Endothelial cell of umbilical vein (primary cell): ENCODE data around the gene MCOLN2. TPM values are rescaled to one million over a fixed set of nuclear protein-coding genes. Genes with fewer than 3 reads are reported as not detected.
A peak's percentile ranks its signal among the peaks of the same experiment; 100 is the strongest.

Source experiments
- BruUV-seq: library from RNA; stranded (reverse); fragments of 400-500 nt; replicated peaks from 2 replicates; lab custom pipeline; 2021; lab: Mats Ljungman, UMichigan
- CTCF ChIA-PET: fragments of 300-600, 350-600 bp; sonication (Branson Sonifier 250); formaldehyde crosslinking; loops from one replicate; lab custom pipeline; 2021; ENCODE audit warnings: antibody characterized with exemption, inconsistent platforms; lab: Charles Lee
- POLR2A ChIA-PET: fragments of 300-600, 350-600 bp; sonication (Branson Sonifier 250); formaldehyde crosslinking; loops from one replicate; lab custom pipeline; 2021; ENCODE audit warnings: antibody characterized with exemption, inconsistent platforms; lab: Charles Lee
- DNase-seq: peaks from one replicate; pipeline ENCODE4 v3.0.0-alpha.2; 2011; ENCODE audit warnings: low read depth, low spot score
- FAIRE-seq: peaks from 2 replicates; lab custom pipeline; 2011; peaks lifted over from hg19 to GRCh38; lab: Jason Lieb, UNC
- H2AFZ ChIP-seq: 2 replicates; pipeline ENCODE4 v1.6.0; 2012; ENCODE audit warnings: low read depth, low read length, control low read depth, inconsistent platforms
- H3K27ac ChIP-seq: 2 replicates; pipeline ENCODE4 v1.5.1; 2011; ENCODE audit warnings: low read depth, mild to moderate bottlenecking, control low read depth, low read length, moderate library complexity; ENCODE audit not compliant: insufficient read depth
- H3K27me3 ChIP-seq, 2 experiments: 2 replicates each; pipeline versions ENCODE4 v1.6.0 to v1.6.1; 2011; ENCODE audit warnings: low read length in 2 of 2, mixed read lengths in 1 of 2; ENCODE audit not compliant: control insufficient read depth in 2 of 2, insufficient read depth in 2 of 2
- H3K36me3 ChIP-seq, 2 experiments: 2 replicates in 1 of 2; 3 replicates in 1 of 2; pipeline ENCODE4 v1.5.1; 2011; ENCODE audit warnings: low read length in 2 of 2, mild to moderate bottlenecking in 1 of 2, moderate library complexity in 1 of 2; ENCODE audit not compliant: control insufficient read depth in 2 of 2, insufficient read depth in 2 of 2; ENCODE audit errors: extremely low read depth in 1 of 2
- H3K4me1 ChIP-seq: 3 replicates; pipeline ENCODE4 v1.5.1; 2011; ENCODE audit warnings: mild to moderate bottlenecking, low read length; ENCODE audit not compliant: control insufficient read depth, insufficient read depth; ENCODE audit errors: extremely low read depth
- H3K4me2 ChIP-seq: 2 replicates; pipeline ENCODE4 v1.6.1; 2011; ENCODE audit warnings: low read length, control low read depth, mixed read lengths; ENCODE audit not compliant: insufficient read depth
- H3K4me3 ChIP-seq, 3 experiments: fragments of 200-600 bp in 1 of 3; sonication (generic), shearing (Covaris generic) in 1 of 3; replicated peaks in 1 of 3; 2 replicates each; pipeline ENCODE4 v1.5.1; 2011 to 2016; ENCODE audit warnings: control low read depth in 3 of 3, low read length in 3 of 3, mild to moderate bottlenecking in 2 of 3, inconsistent platforms in 1 of 3, low read depth in 1 of 3, moderate library complexity in 1 of 3; ENCODE audit not compliant: insufficient read depth in 1 of 3
- H3K79me2 ChIP-seq: 2 replicates; pipeline ENCODE4 v1.6.0; 2012; ENCODE audit warnings: low read length, inconsistent platforms; ENCODE audit not compliant: control insufficient read depth, insufficient read depth
- H3K9ac ChIP-seq: replicated peaks from 2 replicates; pipeline ENCODE3; 2011; ENCODE audit warnings: low read length, control low read depth; ENCODE audit not compliant: insufficient read depth; ENCODE audit errors: extremely low read depth
- H3K9me1 ChIP-seq: replicated peaks from 3 replicates; pipeline ENCODE4 v1.6.0; 2011; ENCODE audit warnings: mild to moderate bottlenecking, low read length; ENCODE audit not compliant: control insufficient read depth, insufficient read depth; ENCODE audit errors: extremely low read depth
- H3K9me3 ChIP-seq: replicated peaks from 2 replicates; pipeline ENCODE4 v1.5.1; 2012; ENCODE audit warnings: low read length, inconsistent platforms; ENCODE audit not compliant: control insufficient read depth, insufficient read depth
- H4K20me1 ChIP-seq: replicated peaks from 2 replicates; pipeline ENCODE3; 2011; ENCODE audit warnings: mild to moderate bottlenecking, low read length; ENCODE audit not compliant: control insufficient read depth, insufficient read depth; ENCODE audit errors: extremely low read depth
- EZH2 ChIP-seq: IDR thresholded peaks from 2 replicates; pipeline ENCODE4 v1.6.1; 2012; ENCODE audit warnings: borderline replicate concordance, low read depth, mild to moderate bottlenecking, moderate library complexity, low read length, inconsistent platforms; ENCODE audit not compliant: severe bottlenecking
- FOS ChIP-seq: IDR thresholded peaks from 2 replicates; pipeline ENCODE4 v1.6.1; 2011; ENCODE audit warnings: mild to moderate bottlenecking, low read length, moderate library complexity, borderline replicate concordance; ENCODE audit not compliant: insufficient read depth
- GATA2 ChIP-seq: IDR thresholded peaks from 2 replicates; pipeline ENCODE4 v1.7.0; 2011; ENCODE audit warnings: low read depth, mild to moderate bottlenecking, moderate library complexity, mixed read lengths, low read length; ENCODE audit not compliant: insufficient read length, insufficient read depth
- JUN ChIP-seq: IDR thresholded peaks from 2 replicates; pipeline ENCODE4 v1.6.1; 2011; ENCODE audit warnings: borderline replicate concordance, low read depth; ENCODE audit not compliant: insufficient read length, insufficient read depth
- MYC ChIP-seq: IDR thresholded peaks from one replicate; pipeline ENCODE4 v1.6.1; 2011; ENCODE audit warnings: mild to moderate bottlenecking, low read depth, low read length
- POLR2A ChIP-seq: IDR thresholded peaks from 2 replicates; pipeline ENCODE4 v1.6.1; 2012; ENCODE audit warnings: low read depth, mild to moderate bottlenecking, control low read depth, low read length
- POLR2AphosphoS5 ChIP-seq: IDR thresholded peaks from 2 replicates; pipeline ENCODE4 v1.6.1; 2012; ENCODE audit warnings: low read depth, mild to moderate bottlenecking, control low read depth, low read length, moderate library complexity; ENCODE audit not compliant: insufficient read depth
- dilution Hi-C: fragments of 300-500 bp; cut with MboI; formaldehyde crosslinking; loops from one replicate; pipeline ENCODE4 v1.15.0; 2019; ENCODE audit warnings: low sequenced_read_pairs; ENCODE audit not compliant: extremely low pct_ligation_motif_present
- intact Hi-C: fragments of 100-400 bp; cut with micrococcal nuclease; formaldehyde crosslinking; loops from one replicate; pipeline ENCODE4 v1.10.0; 2022
- polyA plus RNA-seq, 4 experiments: library from polyadenylated mRNA; depleted of rRNA in 3 of 4; stranded (reverse) in 3 of 4; unstranded in 1 of 4; fragments of >200 nt; gene quantifications; 2 replicates each; pipeline versions ENCODE4 v1.2.1 to v1.2.3, GENCODE V29; 2011 to 2012; ENCODE audit warnings: missing spikeins in 1 of 4
- total RNA-seq: library from RNA; stranded (reverse); gene quantifications from 2 replicates; pipeline ENCODE4 v1.2.3, GENCODE V29; 2021
- TF ChIP-seq, protein P1 (sequence below), 2 donors: IDR thresholded peaks; 1 replicate in 1 of 2; 2 replicates in 1 of 2; pipeline ENCODE4 v1.5.1; 2011; ENCODE audit warnings: low read length in 2 of 2, mild to moderate bottlenecking in 2 of 2, moderate library complexity in 2 of 2, control low read depth in 1 of 2, inconsistent platforms in 1 of 2, low read depth in 1 of 2; ENCODE audit not compliant: insufficient read depth in 1 of 2; ENCODE audit errors: extremely low read depth in 1 of 2
- TF ChIP-seq, protein P2 (sequence below): IDR thresholded peaks from 2 replicates; pipeline ENCODE4 v1.6.1; 2011; ENCODE audit not compliant: insufficient read depth, insufficient read length

Gene MCOLN2
- total and polyA plus RNA-seq, 2 donors (not counting 3 experiments of a cell fraction or from before 2014, with no cell fraction given): not detected

DNA sequence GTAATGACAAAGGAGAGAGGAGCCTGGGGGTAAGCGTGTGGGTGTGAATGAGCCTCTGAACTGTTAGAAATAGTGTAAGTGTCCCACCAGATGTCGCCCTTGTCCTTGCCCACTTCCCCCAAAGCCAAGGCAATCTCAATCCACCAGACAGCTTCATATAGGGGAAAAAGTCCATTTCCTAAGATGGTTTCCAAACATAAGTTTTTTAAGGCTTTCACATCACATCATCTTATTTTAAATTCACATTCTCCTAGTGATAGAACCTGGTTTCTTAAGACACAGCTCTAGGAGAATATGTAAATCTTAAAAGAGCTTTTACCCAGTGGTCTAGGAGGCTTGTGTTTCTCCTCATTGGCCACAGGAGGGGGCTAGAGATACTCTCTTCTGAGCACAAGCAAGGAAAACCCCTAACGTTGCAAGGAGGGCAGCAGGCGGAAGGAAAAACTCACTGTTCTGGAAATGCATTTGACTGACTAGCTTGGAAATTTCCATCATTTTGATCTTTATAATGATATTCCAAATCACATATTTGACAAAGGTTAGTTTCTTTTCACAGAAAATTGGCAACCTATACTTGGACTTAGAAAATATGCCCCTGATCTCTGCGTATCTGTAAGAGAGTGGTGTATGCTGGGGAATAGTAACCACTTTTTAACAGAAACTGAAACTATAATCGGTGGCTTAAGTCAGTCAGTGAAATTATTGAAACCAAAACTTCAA is 52.0 kb downstream of the MCOLN2 start:
- peak overlapping the region; percentile 69 for H3K9ac ChIP-seq
- CTCF ChIA-PET: interaction anchor here (0.6 to 5.6 kb wide), 88 partner anchors 9 to 1311 kb away, joined by 3 to 520 read pairs (median 4); partner anchors contain the start of genes BCL10, C1orf52, MCOLN2 and MCOLN3
- TF ChIP-seq FOS (no peak), MYC (no peak)
- TF ChIP-seq, protein P1, sequence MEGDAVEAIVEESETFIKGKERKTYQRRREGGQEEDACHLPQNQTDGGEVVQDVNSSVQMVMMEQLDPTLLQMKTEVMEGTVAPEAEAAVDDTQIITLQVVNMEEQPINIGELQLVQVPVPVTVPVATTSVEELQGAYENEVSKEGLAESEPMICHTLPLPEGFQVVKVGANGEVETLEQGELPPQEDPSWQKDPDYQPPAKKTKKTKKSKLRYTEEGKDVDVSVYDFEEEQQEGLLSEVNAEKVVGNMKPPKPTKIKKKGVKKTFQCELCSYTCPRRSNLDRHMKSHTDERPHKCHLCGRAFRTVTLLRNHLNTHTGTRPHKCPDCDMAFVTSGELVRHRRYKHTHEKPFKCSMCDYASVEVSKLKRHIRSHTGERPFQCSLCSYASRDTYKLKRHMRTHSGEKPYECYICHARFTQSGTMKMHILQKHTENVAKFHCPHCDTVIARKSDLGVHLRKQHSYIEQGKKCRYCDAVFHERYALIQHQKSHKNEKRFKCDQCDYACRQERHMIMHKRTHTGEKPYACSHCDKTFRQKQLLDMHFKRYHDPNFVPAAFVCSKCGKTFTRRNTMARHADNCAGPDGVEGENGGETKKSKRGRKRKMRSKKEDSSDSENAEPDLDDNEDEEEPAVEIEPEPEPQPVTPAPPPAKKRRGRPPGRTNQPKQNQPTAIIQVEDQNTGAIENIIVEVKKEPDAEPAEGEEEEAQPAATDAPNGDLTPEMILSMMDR (IDR thresholded peaks at IDR 0.05; ENCODE audit: extremely low read depth in 1 of 2, insufficient read depth in 1 of 2, low read depth in 1 of 2, low read length in 2 of 2): peak; percentile 68 to 83
- H3K9me1 ChIP-seq: no peaks in the 10 kb centered on the region
- BruUV-seq: no TSS peak
- peak overlapping the region; percentile 97 for H3K4me2 ChIP-seq
- peak overlapping the region; percentile 77 for H2AFZ ChIP-seq
- peaks cover 5% of the 10 kb centered on the region for H3K4me1 ChIP-seq
- H3K9me3 ChIP-seq: no peaks in the 10 kb centered on the region
- peak overlapping the region; percentile 37 to 72 (median 68) for H3K4me3 ChIP-seq
- H3K36me3 ChIP-seq: no peaks in the 10 kb centered on the region
- intact Hi-C loops (loop anchor here (1.0 to 5.0 kb wide), 6 partner anchors 82 to 1074 kb away; partner anchors contain the start of genes C1orf52 and SYDE2), dilution Hi-C loops (no loop called here)
- POLR2A ChIA-PET: interaction anchor here (1.1 kb wide), 1 partner anchor 315 kb away, joined by 4 read pairs; the partner anchor contains the start of gene C1orf52
- FAIRE-seq (peak; percentile 94), DNase-seq (peak; percentile 90)
- no peaks in the 10 kb centered on the region for H4K20me1 ChIP-seq
- H3K27me3 ChIP-seq: peaks cover 9 to 15% of the 10 kb centered on the region in 2 experiments
- no peaks in the 10 kb centered on the region for H3K79me2 ChIP-seq
- H3K27ac ChIP-seq: peak overlapping the region; percentile 20

DNA sequence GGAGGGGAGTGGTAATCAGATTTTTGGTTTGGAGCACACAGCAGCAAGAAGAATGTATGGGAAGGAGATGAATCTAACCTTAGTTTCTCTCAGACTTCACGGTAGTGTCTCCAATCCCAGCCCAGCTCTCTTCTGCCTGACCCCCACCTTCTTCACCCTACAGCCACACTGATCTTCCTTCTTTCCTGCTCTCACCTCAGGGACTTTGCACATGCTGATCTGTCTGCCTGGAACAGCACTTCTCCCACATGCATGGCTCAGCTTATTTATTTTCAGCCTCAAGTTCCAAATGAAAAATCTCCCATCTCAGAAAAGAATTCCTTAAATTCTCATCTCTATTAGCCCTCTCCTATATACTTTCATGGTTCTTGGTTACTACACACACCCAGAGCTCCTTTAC is 55.1 kb downstream of the MCOLN2 start:
- Histone ChIP-seq H3K4me3 (no peak overlapping the region), H3K4me2 (no peak overlapping the region), H3K27me3 (peaks cover 5 to 13% of the 10 kb centered on the region in 2 experiments), H3K79me2 (no peaks in the 10 kb centered on the region), H4K20me1 (no peaks in the 10 kb centered on the region), H3K9ac (no peak overlapping the region), H3K27ac (no peak overlapping the region), H3K9me1 (no peaks in the 10 kb centered on the region), H2AFZ (no peak overlapping the region), H3K9me3 (no peaks in the 10 kb centered on the region), H3K36me3 (no peaks in the 10 kb centered on the region), H3K4me1 (peaks cover 5% of the 10 kb centered on the region)
- POLR2A ChIA-PET: no interaction called here
- BruUV-seq: no TSS peak
- intact Hi-C loops: no loop called here
- CTCF ChIA-PET: interaction anchor here (5.6 kb wide), 1 partner anchor 315 kb away, joined by 520 read pairs; the partner anchor contains the start of gene C1orf52
- TF ChIP-seq EZH2: no peak
- no peak for TF ChIP-seq MYC
- TF ChIP-seq, protein P1 (IDR thresholded peaks at IDR 0.05; ENCODE audit: extremely low read depth in 1 of 2, insufficient read depth in 1 of 2, low read depth in 1 of 2, low read length in 2 of 2): no peak
- no peak for TF ChIP-seq POLR2A
- TF ChIP-seq, protein P2, sequence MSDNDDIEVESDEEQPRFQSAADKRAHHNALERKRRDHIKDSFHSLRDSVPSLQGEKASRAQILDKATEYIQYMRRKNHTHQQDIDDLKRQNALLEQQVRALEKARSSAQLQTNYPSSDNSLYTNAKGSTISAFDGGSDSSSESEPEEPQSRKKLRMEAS: no peak
- TF ChIP-seq POLR2AphosphoS5: no peak
- no peak for TF ChIP-seq GATA2
- no peak for TF ChIP-seq JUN
- no peak for TF ChIP-seq FOS
- FAIRE-seq (no peak), DNase-seq (no peak)
- dilution Hi-C loops: no loop called here
